GM12875 (cell line): Measurements from ENCODE around the gene NUP160.
"Not testable (repeated sequence)": the region's sequence is repeated elsewhere in the genome, so short reads cannot be mapped to it uniquely, and the experiment has no call there.

ENCODE experiments used
- H3K4me3 ChIP-seq: one replicate; pipeline ENCODE4 v1.5.1; 2011; ENCODE audit warnings: low read depth, low read length, control low read depth
- CTCF ChIP-seq: IDR thresholded peaks from 2 replicates; pipeline ENCODE4 v1.5.1; 2011; ENCODE audit warnings: low read depth, mild to moderate bottlenecking, control low read depth, inconsistent platforms, low read length, moderate library complexity, borderline replicate concordance; ENCODE audit not compliant: insufficient read depth

Gene NUP160

GRCh38 chr11:47765086-47765485 is 83.1 kb downstream of the NUP160 start:
- no peak for TF ChIP-seq CTCF

GRCh38 chr11:47759291-47759690 is 88.9 kb downstream of the NUP160 start:
- H3K4me3 ChIP-seq, result not testable (repeated sequence)

More at GRCh38 chr11:47765086-47765485, 83.1 kb downstream of the NUP160 start:
- H3K4me3 ChIP-seq, result no peak overlapping the region

DNA sequence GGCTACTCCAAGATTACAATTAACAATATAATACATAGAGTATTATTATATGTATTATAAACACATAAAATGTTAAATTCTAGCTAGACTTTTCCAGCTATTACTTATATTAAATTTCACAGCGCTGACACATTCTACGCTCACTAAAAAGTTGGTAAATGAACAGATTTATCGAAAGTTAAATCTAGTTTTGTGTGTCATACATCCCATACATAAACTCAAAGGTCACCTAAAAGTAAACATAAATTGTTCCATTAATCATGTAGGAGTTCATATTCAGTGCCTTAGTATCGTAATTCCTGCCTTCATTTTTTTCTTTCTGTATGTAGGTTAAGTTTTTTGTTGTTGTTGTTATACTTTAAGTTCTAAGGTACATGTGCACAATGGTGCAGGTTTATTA is 91.9 kb downstream of the NUP160 start:
- TF ChIP-seq CTCF, result no peak
- H3K4me3 ChIP-seq, result no peak overlapping the region

DNA sequence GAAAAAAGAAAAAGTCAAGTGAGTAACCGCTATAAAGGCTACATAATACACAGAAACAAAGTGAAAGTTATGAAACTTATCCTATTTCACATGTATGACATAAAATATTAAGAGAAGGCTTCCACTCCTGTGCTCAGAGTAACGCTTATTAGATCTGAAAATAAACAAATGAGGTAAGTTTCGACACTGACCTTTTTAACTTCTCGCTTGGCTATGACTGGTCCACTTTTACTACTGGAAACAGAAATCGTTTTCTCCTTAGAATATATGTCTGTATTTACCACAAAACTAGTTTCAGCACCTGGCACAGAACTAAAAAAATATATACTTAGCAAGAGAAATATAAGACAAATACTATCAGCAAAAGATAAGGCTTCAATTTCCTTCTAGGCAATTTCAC is 97.4 kb downstream of the NUP160 start:
- H3K4me3 ChIP-seq, result no peak overlapping the region
- no peak for TF ChIP-seq CTCF

DNA sequence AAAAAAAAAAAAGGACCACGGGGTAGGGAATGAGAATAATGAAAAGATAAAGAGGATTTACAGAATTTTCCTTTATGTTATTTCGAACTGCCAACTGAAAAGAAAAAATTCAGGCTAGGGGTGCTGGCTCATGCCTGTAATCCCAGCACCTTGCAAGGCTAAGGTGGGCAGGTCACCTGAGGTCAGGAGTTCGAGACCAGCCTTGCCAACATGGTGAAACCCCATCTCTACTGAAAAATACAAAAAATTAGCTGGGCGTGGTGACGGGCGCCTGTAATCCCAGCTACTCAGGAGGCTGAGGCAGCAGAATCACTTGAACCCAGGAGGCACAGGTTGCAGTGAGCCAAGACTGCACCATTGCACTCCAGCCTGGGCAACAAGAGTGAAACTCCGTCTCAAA is 105.7 kb downstream of the NUP160 start:
- H3K4me3 ChIP-seq, result not testable (repeated sequence)

- not testable (repeated sequence) for H3K4me3 ChIP-seq
Observed at GRCh38 chr11:47737817-47738216, 110.3 kb downstream of the NUP160 start.

DNA sequence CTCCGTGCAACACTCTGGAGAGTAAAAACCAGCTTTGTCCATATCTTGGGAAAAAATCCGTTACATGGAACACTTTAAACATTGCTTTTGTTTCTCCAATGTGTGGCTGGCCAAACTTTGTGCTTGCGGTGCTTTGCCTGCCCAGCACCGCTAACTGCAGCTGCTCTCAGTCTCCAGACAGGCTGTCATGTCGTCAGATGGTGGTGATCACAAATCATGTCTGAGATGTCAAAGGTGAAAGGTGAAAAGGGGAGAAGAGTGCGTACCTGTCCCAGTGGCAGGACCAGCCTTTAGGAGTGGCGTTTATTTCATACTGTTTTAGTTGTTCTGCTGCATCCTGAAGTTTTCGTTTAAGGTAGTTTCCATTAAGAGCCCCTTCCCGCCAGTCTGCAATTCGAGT is 115.9 kb downstream of the NUP160 start:
- no peak overlapping the region for H3K4me3 ChIP-seq
- TF ChIP-seq CTCF, result no peak

DNA sequence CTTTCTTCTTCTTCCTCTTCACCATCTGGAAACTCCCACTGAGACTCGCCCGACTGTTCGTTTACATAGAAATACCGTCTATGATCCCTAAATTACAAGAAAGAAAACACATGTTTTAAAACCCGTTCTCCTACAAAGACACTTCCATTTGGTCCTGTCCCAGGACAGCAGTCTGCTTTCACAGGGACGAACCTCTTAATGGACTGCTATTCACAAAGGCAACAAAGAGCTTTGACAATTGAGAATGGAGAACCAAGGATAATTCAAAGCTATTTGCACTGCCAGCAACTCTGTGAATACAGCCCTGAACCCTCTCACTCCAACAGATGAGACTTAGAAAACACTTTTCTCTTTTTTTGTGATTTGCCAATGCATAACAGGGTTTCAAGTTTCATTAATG is 116.7 kb downstream of the NUP160 start:
- no peak for TF ChIP-seq CTCF

More for the DNA sequence above, 116.7 kb downstream of the NUP160 start:
- H3K4me3 ChIP-seq, result no peak overlapping the region
